ENCODE data around the gene CSF1R.

Gene CSF1R

GRCh38 chr5:150109921-150110320 lies 23.6 kb upstream of the CSF1R start:
- DNase-seq (ENCODE audit: extremely low read depth, low read depth), result no peak
- TF ChIP-seq, protein P1, sequence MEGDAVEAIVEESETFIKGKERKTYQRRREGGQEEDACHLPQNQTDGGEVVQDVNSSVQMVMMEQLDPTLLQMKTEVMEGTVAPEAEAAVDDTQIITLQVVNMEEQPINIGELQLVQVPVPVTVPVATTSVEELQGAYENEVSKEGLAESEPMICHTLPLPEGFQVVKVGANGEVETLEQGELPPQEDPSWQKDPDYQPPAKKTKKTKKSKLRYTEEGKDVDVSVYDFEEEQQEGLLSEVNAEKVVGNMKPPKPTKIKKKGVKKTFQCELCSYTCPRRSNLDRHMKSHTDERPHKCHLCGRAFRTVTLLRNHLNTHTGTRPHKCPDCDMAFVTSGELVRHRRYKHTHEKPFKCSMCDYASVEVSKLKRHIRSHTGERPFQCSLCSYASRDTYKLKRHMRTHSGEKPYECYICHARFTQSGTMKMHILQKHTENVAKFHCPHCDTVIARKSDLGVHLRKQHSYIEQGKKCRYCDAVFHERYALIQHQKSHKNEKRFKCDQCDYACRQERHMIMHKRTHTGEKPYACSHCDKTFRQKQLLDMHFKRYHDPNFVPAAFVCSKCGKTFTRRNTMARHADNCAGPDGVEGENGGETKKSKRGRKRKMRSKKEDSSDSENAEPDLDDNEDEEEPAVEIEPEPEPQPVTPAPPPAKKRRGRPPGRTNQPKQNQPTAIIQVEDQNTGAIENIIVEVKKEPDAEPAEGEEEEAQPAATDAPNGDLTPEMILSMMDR (IDR thresholded peaks at IDR 0.05; ENCODE audit: low read depth, low read length, missing control alignments), result no peak
- no peak overlapping the region for H3K4me3 ChIP-seq (replicated peaks; ENCODE audit: low read depth, low read length)

DNA sequence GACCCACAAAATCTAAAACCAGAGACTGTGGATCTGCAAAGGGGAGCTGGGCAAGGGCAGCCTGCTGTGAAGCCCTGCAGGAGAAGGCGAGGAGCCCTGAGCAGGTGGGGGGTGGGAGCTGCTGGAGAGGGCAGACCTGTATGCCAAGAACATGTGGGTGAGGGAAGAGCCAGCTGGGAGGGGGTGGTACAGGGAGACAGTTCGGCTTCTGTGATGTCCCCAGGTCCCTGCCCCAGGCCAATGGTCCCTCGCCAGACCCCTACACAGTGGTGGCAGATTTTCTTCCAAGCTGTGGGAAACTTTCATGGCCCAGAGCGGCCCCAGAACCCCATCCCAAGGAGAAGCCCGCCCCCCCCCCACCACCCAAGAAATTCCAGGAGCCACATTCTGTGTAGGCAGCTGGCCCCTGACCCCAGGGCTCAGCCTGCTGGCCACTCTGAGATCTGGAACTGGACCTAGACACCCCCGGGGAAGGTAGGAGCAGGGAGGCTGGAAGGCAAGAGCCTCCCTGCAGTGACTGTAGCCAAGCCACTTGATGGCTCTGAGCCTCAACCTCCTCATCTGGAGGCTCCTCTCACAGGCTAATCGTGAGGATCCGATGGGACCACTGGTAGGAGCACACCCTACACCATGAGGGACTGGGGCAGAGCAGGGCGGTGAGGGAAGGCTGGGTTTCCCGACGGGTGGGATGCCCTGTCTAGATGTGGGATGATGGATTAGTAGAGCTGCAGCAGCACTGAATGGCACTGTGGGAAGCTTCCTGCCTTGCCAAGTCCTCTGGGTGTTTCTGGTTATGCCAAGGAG lies 22.6 kb upstream of the CSF1R start:
- TF ChIP-seq, protein P1 (IDR thresholded peaks at IDR 0.05; ENCODE audit: low read depth, low read length, missing control alignments), result no peak
- no peak overlapping the region for H3K4me3 ChIP-seq (replicated peaks; ENCODE audit: low read depth, low read length)
- DNase-seq (ENCODE audit: extremely low read depth, low read depth), result no peak

DNA sequence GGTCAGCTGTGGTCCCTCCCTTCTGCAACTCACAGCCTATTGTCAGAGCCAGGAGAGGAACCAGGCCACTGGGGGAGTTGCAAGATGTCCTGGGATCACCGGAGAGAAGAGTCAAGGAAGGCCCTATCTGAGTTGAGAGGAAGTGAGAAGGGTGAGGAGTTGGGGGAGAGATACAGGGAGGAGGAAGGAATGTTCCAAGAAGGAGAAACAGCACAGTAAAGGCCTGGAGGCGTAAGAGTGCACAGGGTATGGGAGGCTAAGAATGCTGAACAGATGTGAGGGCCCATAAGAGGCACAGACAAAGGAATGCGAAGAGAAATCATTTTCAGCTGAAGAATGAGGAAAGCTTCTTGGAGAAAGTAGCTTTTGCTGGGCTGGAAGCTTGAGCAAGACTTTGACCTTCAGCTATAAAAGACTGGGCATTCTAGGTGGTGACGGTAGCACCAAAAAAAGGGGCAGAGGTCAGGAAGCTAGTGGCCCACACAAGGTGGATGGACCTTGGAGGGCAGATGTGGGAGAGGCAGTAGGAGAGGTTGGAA lies 21.6 kb upstream of the CSF1R start:
- TF ChIP-seq, protein P1 (IDR thresholded peaks at IDR 0.05; ENCODE audit: low read depth, low read length, missing control alignments), result no peak
- peak; percentile 48 for DNase-seq (ENCODE audit: extremely low read depth, low read depth)
- H3K4me3 ChIP-seq (replicated peaks; ENCODE audit: low read depth, low read length), result no peak overlapping the region

DNA sequence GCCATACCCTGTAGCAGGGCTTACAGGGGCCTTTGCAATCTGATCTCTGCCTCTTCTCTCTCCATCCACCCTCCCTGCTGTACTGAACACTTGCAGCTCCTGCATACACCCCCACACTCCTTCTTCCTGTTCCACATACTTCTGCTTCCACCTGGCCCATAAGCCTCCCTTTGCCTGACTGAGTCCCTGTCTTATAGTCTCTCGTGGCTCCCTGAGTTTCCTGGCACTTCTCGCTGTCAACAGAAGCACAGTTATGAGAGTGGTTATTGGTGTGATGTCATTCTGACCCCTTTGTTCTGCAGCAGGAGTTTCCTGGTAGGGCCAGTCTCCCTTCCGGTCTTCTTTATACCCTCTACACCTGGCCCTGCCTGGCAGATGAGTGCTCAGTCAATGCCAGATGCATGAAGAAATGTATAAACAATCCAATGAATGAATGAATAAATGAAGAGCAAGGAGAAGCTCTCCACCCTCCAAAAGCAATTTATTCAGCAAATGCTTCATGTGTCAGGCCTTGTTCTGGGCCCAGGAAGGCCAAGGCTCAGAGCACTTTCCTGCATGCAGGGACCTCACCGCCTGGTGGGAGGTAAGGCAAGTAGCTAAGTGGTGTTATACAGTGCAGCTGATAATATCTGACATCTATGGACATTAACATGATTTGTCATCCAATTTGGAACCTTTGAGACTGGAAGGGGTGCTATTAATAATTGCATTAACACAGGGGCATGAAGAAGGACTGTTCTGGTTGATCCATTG lies 20.5 kb upstream of the CSF1R start:
- TF ChIP-seq, protein P1 (IDR thresholded peaks at IDR 0.05; ENCODE audit: low read depth, low read length, missing control alignments), result no peak
- DNase-seq (ENCODE audit: extremely low read depth, low read depth), result no peak
- H3K4me3 ChIP-seq (replicated peaks; ENCODE audit: low read depth, low read length), result no peak overlapping the region

GRCh38 chr5:150105928-150106615 lies 19.7 kb upstream of the CSF1R start:
- TF ChIP-seq, protein P1 (IDR thresholded peaks at IDR 0.05; ENCODE audit: low read depth, low read length, missing control alignments), result no peak
- H3K4me3 ChIP-seq (replicated peaks; ENCODE audit: low read depth, low read length), result no peak overlapping the region
- DNase-seq (ENCODE audit: extremely low read depth, low read depth), result no peak

- TF ChIP-seq, protein P1 (IDR thresholded peaks at IDR 0.05; ENCODE audit: low read depth, low read length, missing control alignments), result no peak
- H3K4me3 ChIP-seq (replicated peaks; ENCODE audit: low read depth, low read length), result no peak overlapping the region
- no peak for DNase-seq (ENCODE audit: extremely low read depth, low read depth)
Measured at GRCh38 chr5:150104550-150104870, 18.2 kb upstream of the CSF1R start.
